Measurements from ENCODE around the gene SLC22A23. TPM values are rescaled to one million over a fixed set of nuclear protein-coding genes. Genes with fewer than 3 reads are reported as not detected.

The SLC22A23 gene
- total and polyA plus RNA-seq, 2 donors: 7.0 to 16.4 TPM

DNA sequence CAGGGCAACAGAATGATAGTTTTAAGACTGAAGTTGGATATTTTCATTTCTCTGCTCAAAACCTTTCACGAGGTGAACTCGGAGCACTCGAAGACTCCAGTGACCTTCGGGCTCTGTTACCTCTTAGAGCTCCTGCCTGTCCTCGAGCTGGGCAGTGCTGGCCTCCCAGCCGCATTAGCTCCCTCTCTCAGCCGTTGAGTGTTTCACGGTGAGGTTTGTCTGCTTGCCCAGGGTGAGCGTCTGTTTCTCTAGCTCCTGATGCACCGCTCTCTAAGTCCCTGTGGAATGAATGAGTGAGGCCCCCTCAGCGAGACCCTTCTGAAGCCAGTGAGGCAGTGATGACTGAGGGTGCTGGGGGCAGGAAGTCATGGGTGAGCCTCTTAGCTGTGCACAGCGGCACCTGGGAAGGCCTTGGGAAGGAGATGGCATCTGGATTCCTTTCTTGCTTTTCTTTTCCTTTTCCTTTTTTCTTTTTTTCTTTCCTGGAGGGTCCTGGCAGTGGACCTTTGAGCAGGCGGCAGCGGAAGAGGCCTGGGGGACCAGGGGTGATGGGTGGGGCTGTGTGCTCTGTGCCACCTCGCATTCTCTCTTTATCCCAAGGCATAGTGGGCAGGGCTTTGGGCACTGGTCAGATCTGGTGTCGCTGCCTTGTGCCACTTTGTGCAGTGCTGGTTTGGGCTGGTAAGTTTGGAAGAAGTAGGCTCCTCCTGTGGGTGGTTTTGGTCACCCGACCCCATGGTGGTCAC, 195.9 kb downstream of the SLC22A23 start:
- Histone ChIP-seq H3K9me3 (ENCODE audit: control insufficient read depth in 2 of 2, insufficient read depth in 1 of 2, low read length in 1 of 2) (no peaks in the 10 kb centered on the region), H3K27ac (ENCODE audit: low read depth in 1 of 2, low read length in 1 of 2) (no peak overlapping the region), H3K27me3 (ENCODE audit: control insufficient read depth in 2 of 2, insufficient read depth in 1 of 2, low read length in 1 of 2) (peaks cover 0 to 19% of the 10 kb centered on the region in 2 donors), H3K4me3 (ENCODE audit: low read length in 2 of 2) (no peak overlapping the region), H3K4me1 (ENCODE audit: control insufficient read depth in 2 of 2, insufficient read depth in 2 of 2, low read length in 2 of 2) (peaks cover 39 to 61% of the 10 kb centered on the region in 2 donors), H3K36me3 (ENCODE audit: control insufficient read depth in 2 of 2, insufficient read depth in 2 of 2, low read length in 1 of 2) (peaks cover 9 to 25% of the 10 kb centered on the region in 2 donors)
- 94% methylated on average over 17 of the region's 17 CpGs for WGBS
- no peak for DNase-seq (ENCODE audit: low read depth in 6 of 9, low spot score in 9 of 9)

GRCh38 chr6:3260296-3260695, 196.6 kb downstream of the SLC22A23 start:
- no peaks in the 10 kb centered on the region for H3K9me3 ChIP-seq (ENCODE audit: control insufficient read depth in 2 of 2, insufficient read depth in 1 of 2, low read length in 1 of 2)
- peaks cover 0 to 19% of the 10 kb centered on the region in 2 donors for H3K27me3 ChIP-seq (ENCODE audit: control insufficient read depth in 2 of 2, insufficient read depth in 1 of 2, low read length in 1 of 2)
- 94% methylated on average over 14 of the region's 14 CpGs for WGBS
- DNase-seq (ENCODE audit: low read depth in 6 of 9, low spot score in 9 of 9): no peak
- H3K4me3 ChIP-seq (ENCODE audit: low read length in 2 of 2): no peak overlapping the region
- H3K27ac ChIP-seq (ENCODE audit: low read depth in 1 of 2, low read length in 1 of 2): no peak overlapping the region
- peaks cover 9 to 22% of the 10 kb centered on the region in 2 donors for H3K36me3 ChIP-seq (ENCODE audit: control insufficient read depth in 2 of 2, insufficient read depth in 2 of 2, low read length in 1 of 2)
- peaks cover 39 to 61% of the 10 kb centered on the region in 2 donors for H3K4me1 ChIP-seq (ENCODE audit: control insufficient read depth in 2 of 2, insufficient read depth in 2 of 2, low read length in 2 of 2)

DNA sequence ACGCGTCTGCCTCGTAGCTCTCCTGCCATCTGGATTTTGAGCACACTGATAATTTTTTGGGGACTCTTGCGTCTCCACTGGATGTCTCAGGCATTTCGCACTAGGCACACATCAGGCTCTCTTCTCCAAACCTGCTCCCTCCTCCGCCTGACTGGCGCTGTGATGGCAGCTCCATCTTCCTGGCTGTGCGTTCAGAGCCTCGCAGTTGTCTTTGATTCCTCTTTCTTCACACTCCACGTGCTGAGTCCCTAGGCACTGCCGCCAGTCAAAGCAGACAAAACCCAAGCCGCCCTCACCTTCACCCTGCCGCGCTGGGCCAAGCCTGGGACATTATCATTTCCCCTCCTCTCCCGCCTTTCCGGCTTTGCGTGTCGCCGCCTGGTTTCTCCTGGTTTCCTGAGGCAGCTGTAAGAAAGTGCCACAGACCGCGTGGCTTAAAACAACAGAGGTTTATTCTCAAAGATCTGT, 197.3 kb downstream of the SLC22A23 start:
- Histone ChIP-seq H3K9me3 (ENCODE audit: control insufficient read depth in 2 of 2, insufficient read depth in 1 of 2, low read length in 1 of 2) (no peaks in the 10 kb centered on the region), H3K27me3 (ENCODE audit: control insufficient read depth in 2 of 2, insufficient read depth in 1 of 2, low read length in 1 of 2) (peaks cover 0 to 19% of the 10 kb centered on the region in 2 donors), H3K36me3 (ENCODE audit: control insufficient read depth in 2 of 2, insufficient read depth in 2 of 2, low read length in 1 of 2) (peaks cover 9 to 16% of the 10 kb centered on the region in 2 donors), H3K4me1 (ENCODE audit: control insufficient read depth in 2 of 2, insufficient read depth in 2 of 2, low read length in 2 of 2) (peaks cover 37 to 57% of the 10 kb centered on the region in 2 donors), H3K4me3 (ENCODE audit: low read length in 2 of 2) (peak overlapping the region; percentile 67 to 81), H3K27ac (ENCODE audit: low read depth in 1 of 2, low read length in 1 of 2) (peak overlapping the region in 1 of 2 donors; percentile 74)
- peak in 5 of 9 donors; percentile 24 to 59 (median 37) for DNase-seq (ENCODE audit: low read depth in 6 of 9, low spot score in 9 of 9)
- under 1% methylated on average over 21 of the region's 21 CpGs for WGBS

GRCh38 chr6:3258720-3259490, 197.9 kb downstream of the SLC22A23 start, which contains the start of gene PSMG4:
Gene PSMG4 (plus strand): TSS chr6:3258947. CDS start chr6:3259023, 76 bp downstream.
- H3K27ac ChIP-seq (ENCODE audit: low read depth in 1 of 2, low read length in 1 of 2): peak within 1 kb of the TSS; percentile 74 to 85
- peaks cover 0 to 19% of the 10 kb centered on the region in 2 donors for H3K27me3 ChIP-seq (ENCODE audit: control insufficient read depth in 2 of 2, insufficient read depth in 1 of 2, low read length in 1 of 2)
- peaks cover 4 to 10% of the 10 kb centered on the region in 2 donors for H3K36me3 ChIP-seq (ENCODE audit: control insufficient read depth in 2 of 2, insufficient read depth in 2 of 2, low read length in 1 of 2)
- WGBS: under 1% methylated on average over 80 of the region's 80 CpGs
- H3K4me3 ChIP-seq (ENCODE audit: low read length in 2 of 2): peak within 1 kb of the TSS; percentile 67 to 81
- peaks cover 30 to 50% of the 10 kb centered on the region in 2 donors for H3K4me1 ChIP-seq (ENCODE audit: control insufficient read depth in 2 of 2, insufficient read depth in 2 of 2, low read length in 2 of 2)
- H3K9me3 ChIP-seq (ENCODE audit: control insufficient read depth in 2 of 2, insufficient read depth in 1 of 2, low read length in 1 of 2): peaks cover 0 to under 1% of the 10 kb centered on the region in 2 donors
- peak in 8 of 9 donors; percentile 55 to 91 (median 80) for DNase-seq (ENCODE audit: low read depth in 6 of 9, low spot score in 9 of 9)

DNA sequence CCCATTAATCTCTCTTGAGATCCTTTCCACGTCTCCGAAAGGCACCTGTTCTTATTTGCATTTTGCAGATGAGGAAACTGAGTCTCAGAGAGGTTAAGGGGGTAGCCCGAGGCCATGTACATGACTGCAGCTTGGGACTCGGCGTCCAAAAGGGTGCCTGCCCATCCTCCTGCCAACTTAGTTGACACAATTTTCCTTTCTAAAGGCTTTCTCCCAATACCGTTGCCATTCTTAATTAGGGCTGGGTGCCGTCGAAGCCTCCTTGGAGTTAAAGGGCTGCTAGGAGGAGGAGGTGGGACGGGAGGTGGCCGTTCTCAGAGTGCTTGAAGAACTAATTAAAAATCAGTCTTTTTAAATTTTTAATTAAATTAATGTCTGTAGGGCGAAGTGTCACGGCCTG, 198.6 kb downstream of the SLC22A23 start:
- Histone ChIP-seq H3K27me3 (ENCODE audit: control insufficient read depth in 2 of 2, insufficient read depth in 1 of 2, low read length in 1 of 2) (peaks cover 0 to 19% of the 10 kb centered on the region in 2 donors), H3K9me3 (ENCODE audit: control insufficient read depth in 2 of 2, insufficient read depth in 1 of 2, low read length in 1 of 2) (peaks cover 0 to 4% of the 10 kb centered on the region in 2 donors), H3K27ac (ENCODE audit: low read depth in 1 of 2, low read length in 1 of 2) (no peak overlapping the region), H3K36me3 (ENCODE audit: control insufficient read depth in 2 of 2, insufficient read depth in 2 of 2, low read length in 1 of 2) (peaks cover 0 to 4% of the 10 kb centered on the region in 2 donors), H3K4me3 (ENCODE audit: low read length in 2 of 2) (peak overlapping the region; percentile 67 to 81), H3K4me1 (ENCODE audit: control insufficient read depth in 2 of 2, insufficient read depth in 2 of 2, low read length in 2 of 2) (peaks cover 23 to 43% of the 10 kb centered on the region in 2 donors)
- 64% methylated on average over 12 of the region's 12 CpGs for WGBS
- DNase-seq (ENCODE audit: low read depth in 6 of 9, low spot score in 9 of 9): no peak

DNA sequence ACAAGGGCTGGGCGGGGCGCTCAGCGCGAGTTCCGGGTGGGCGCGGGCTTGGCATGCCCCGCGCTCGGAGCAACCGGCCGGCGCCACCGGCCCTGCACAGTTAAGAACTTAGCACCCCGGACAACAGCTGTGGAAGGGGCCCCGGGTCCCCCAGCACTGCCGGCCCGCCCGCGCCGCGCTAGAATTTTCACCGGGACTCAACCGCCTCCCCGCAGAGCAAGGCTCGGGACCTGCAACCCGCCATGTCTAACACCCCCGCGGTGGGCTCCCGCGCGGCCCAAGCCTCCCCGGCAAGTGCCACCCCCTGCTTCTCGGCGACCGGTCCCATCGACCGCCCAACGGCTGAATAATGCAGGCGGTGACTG, 203.3 kb downstream of the SLC22A23 start:
- WGBS: 98% methylated on average over 40 of the region's 40 CpGs
- Histone ChIP-seq H3K27ac (ENCODE audit: low read depth in 1 of 2, low read length in 1 of 2) (no peak overlapping the region), H3K4me1 (ENCODE audit: control insufficient read depth in 2 of 2, insufficient read depth in 2 of 2, low read length in 2 of 2) (peaks cover 3 to 10% of the 10 kb centered on the region in 2 donors), H3K4me3 (ENCODE audit: low read length in 2 of 2) (no peak overlapping the region), H3K9me3 (ENCODE audit: control insufficient read depth in 2 of 2, insufficient read depth in 1 of 2, low read length in 1 of 2) (peaks cover 0 to 4% of the 10 kb centered on the region in 2 donors), H3K36me3 (ENCODE audit: control insufficient read depth in 2 of 2, insufficient read depth in 2 of 2, low read length in 1 of 2) (no peaks in the 10 kb centered on the region), H3K27me3 (ENCODE audit: control insufficient read depth in 2 of 2, insufficient read depth in 1 of 2, low read length in 1 of 2) (peaks cover 0 to 45% of the 10 kb centered on the region in 2 donors)
- DNase-seq (ENCODE audit: low read depth in 6 of 9, low spot score in 9 of 9): no peak

- H3K4me1 ChIP-seq (ENCODE audit: control insufficient read depth in 2 of 2, insufficient read depth in 2 of 2, low read length in 2 of 2): peaks cover 0 to 7% of the 10 kb centered on the region in 2 donors
Measured at GRCh38 chr6:3252861-3253596, 203.8 kb downstream of the SLC22A23 start.

GRCh38 chr6:3252369-3252768, 204.5 kb downstream of the SLC22A23 start:
- Histone ChIP-seq H3K4me3 (ENCODE audit: low read length in 2 of 2) (no peak overlapping the region), H3K36me3 (ENCODE audit: control insufficient read depth in 2 of 2, insufficient read depth in 2 of 2, low read length in 1 of 2) (no peaks in the 10 kb centered on the region), H3K4me1 (ENCODE audit: control insufficient read depth in 2 of 2, insufficient read depth in 2 of 2, low read length in 2 of 2) (peaks cover 0 to 14% of the 10 kb centered on the region in 2 donors), H3K27me3 (ENCODE audit: control insufficient read depth in 2 of 2, insufficient read depth in 1 of 2, low read length in 1 of 2) (peaks cover 2 to 49% of the 10 kb centered on the region in 2 donors), H3K27ac (ENCODE audit: low read depth in 1 of 2, low read length in 1 of 2) (no peak overlapping the region), H3K9me3 (ENCODE audit: control insufficient read depth in 2 of 2, insufficient read depth in 1 of 2, low read length in 1 of 2) (peaks cover 0 to 4% of the 10 kb centered on the region in 2 donors)
- DNase-seq (ENCODE audit: low read depth in 6 of 9, low spot score in 9 of 9): no peak
- 89% methylated on average over 10 of the region's 10 CpGs for WGBS

More at GRCh38 chr6:3252861-3253596, 203.8 kb downstream of the SLC22A23 start:
- peaks cover 0 to 4% of the 10 kb centered on the region in 2 donors for H3K9me3 ChIP-seq (ENCODE audit: control insufficient read depth in 2 of 2, insufficient read depth in 1 of 2, low read length in 1 of 2)
- 94% methylated on average over 22 of the region's 22 CpGs for WGBS
- no peak overlapping the region for H3K4me3 ChIP-seq (ENCODE audit: low read length in 2 of 2)
- no peak overlapping the region for H3K27ac ChIP-seq (ENCODE audit: low read depth in 1 of 2, low read length in 1 of 2)
- H3K27me3 ChIP-seq (ENCODE audit: control insufficient read depth in 2 of 2, insufficient read depth in 1 of 2, low read length in 1 of 2): peaks cover 0 to 45% of the 10 kb centered on the region in 2 donors
- no peak for DNase-seq (ENCODE audit: low read depth in 6 of 9, low spot score in 9 of 9)
- H3K36me3 ChIP-seq (ENCODE audit: control insufficient read depth in 2 of 2, insufficient read depth in 2 of 2, low read length in 1 of 2): no peaks in the 10 kb centered on the region

All from thymus (tissue), 11 donors.